Measurements from ENCODE around the gene PRKCE. TPM values are rescaled to one million over a fixed set of nuclear protein-coding genes. Genes with fewer than 3 reads are reported as not detected.

PRKCE gene
- total RNA-seq, 1 donor from 2014 or later: 24.2 TPM

DNA sequence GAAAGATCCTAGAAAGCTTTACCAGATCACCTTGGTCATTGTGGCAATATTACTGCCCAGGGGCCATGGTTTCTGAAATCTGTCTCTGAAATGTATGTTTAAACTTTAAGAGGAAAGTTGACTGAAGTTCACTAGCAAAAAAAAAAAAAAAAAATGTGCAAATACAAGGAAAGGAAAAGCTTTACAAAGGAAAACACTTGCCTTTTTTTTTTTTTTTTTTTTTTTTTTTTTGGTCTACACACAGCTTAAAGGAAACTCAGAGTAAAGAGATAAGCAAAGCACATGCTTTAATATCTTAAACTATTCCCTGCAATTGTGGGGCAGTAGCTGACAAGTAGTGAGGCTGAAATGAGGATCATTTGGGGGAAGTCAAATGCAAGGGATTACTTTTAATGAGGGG, 471.5 kb downstream of the PRKCE start:
- no peak for TF ChIP-seq CTCF (IDR thresholded peaks at IDR 0.05; ENCODE audit: unreplicated experiment)
- no peak for DNase-seq (ENCODE audit: low spot score)
- Mint-ChIP-seq H3K27me3 (ENCODE audit: unreplicated experiment) (no peaks in the 10 kb centered on the region), H3K4me3 (ENCODE audit: unreplicated experiment) (no peak overlapping the region), H3K4me1 (ENCODE audit: unreplicated experiment) (peaks cover 41% of the 10 kb centered on the region), H3K9me3 (ENCODE audit: unreplicated experiment) (no peaks in the 10 kb centered on the region), H3K27ac (ENCODE audit: unreplicated experiment) (peak overlapping the region; percentile 53), H3K36me3 (ENCODE audit: low read depth, unreplicated experiment) (no peaks in the 10 kb centered on the region)

GRCh38 chr2:46125798-46126197, 474.3 kb downstream of the PRKCE start:
- H3K36me3 Mint-ChIP-seq (ENCODE audit: low read depth, unreplicated experiment): no peaks in the 10 kb centered on the region
- no peak overlapping the region for H3K27ac Mint-ChIP-seq (ENCODE audit: unreplicated experiment)
- no peak for TF ChIP-seq CTCF (IDR thresholded peaks at IDR 0.05; ENCODE audit: unreplicated experiment)
- H3K4me1 Mint-ChIP-seq (ENCODE audit: unreplicated experiment): peaks cover 25% of the 10 kb centered on the region
- no peaks in the 10 kb centered on the region for H3K27me3 Mint-ChIP-seq (ENCODE audit: unreplicated experiment)
- no peak for DNase-seq (ENCODE audit: low spot score)
- H3K4me3 Mint-ChIP-seq (ENCODE audit: unreplicated experiment): no peak overlapping the region
- no peaks in the 10 kb centered on the region for H3K9me3 Mint-ChIP-seq (ENCODE audit: unreplicated experiment)

- Mint-ChIP-seq H3K4me1 (ENCODE audit: unreplicated experiment) (peaks cover 17% of the 10 kb centered on the region), H3K27ac (ENCODE audit: unreplicated experiment) (no peak overlapping the region), H3K27me3 (ENCODE audit: unreplicated experiment) (no peaks in the 10 kb centered on the region), H3K4me3 (ENCODE audit: unreplicated experiment) (no peak overlapping the region), H3K36me3 (ENCODE audit: low read depth, unreplicated experiment) (no peaks in the 10 kb centered on the region), H3K9me3 (ENCODE audit: unreplicated experiment) (no peaks in the 10 kb centered on the region)
- DNase-seq (ENCODE audit: low spot score): no peak
- TF ChIP-seq CTCF (IDR thresholded peaks at IDR 0.05; ENCODE audit: unreplicated experiment): no peak
Observed at GRCh38 chr2:46126571-46126970, 475.1 kb downstream of the PRKCE start.

DNA sequence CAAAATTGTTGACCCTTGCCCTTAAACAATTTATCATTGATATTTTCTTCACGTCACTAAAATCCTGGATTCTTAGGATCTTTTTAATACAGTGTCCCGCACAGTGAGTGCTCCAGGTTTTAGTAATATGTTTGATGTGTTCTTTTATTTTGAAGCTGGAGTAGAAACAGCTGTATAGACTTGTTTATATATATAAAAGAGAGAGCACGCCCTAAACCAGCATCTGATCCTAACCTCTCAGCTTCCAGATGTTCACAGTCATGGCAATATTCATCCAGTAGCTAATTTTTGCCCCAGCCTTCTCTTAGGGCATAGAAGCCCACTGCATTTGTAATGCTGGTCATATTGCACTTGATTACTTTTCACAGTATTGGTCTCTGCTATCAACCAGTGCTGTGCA, 475.7 kb downstream of the PRKCE start:
- H3K27me3 Mint-ChIP-seq (ENCODE audit: unreplicated experiment): no peaks in the 10 kb centered on the region
- H3K9me3 Mint-ChIP-seq (ENCODE audit: unreplicated experiment): no peaks in the 10 kb centered on the region
- H3K36me3 Mint-ChIP-seq (ENCODE audit: low read depth, unreplicated experiment): no peaks in the 10 kb centered on the region
- peaks cover 14% of the 10 kb centered on the region for H3K4me1 Mint-ChIP-seq (ENCODE audit: unreplicated experiment)
- TF ChIP-seq CTCF (IDR thresholded peaks at IDR 0.05; ENCODE audit: unreplicated experiment): no peak
- no peak for DNase-seq (ENCODE audit: low spot score)
- no peak overlapping the region for H3K27ac Mint-ChIP-seq (ENCODE audit: unreplicated experiment)
- no peak overlapping the region for H3K4me3 Mint-ChIP-seq (ENCODE audit: unreplicated experiment)

DNA sequence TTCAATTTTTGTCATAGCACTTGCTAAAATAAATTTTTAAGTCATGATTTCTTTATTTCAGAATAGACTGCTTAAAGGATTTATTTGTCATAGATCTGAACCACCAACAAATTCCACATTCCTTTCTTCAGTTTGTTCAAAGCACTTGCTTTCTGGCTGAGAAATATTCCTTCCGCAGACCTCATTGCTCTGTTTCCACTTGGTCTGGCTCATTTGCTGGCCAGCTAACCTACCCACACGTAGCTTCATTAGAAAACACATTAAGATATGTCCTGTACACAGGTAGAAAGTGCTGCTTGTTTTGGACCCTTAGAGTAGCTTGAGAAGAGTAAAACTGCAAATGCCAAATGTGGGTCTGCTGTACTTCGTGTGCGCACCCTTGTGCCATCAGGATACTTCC, 479.0 kb downstream of the PRKCE start:
- Mint-ChIP-seq H3K27me3 (ENCODE audit: unreplicated experiment) (no peaks in the 10 kb centered on the region), H3K4me1 (ENCODE audit: unreplicated experiment) (peaks cover 10% of the 10 kb centered on the region), H3K9me3 (ENCODE audit: unreplicated experiment) (no peaks in the 10 kb centered on the region), H3K36me3 (ENCODE audit: low read depth, unreplicated experiment) (no peaks in the 10 kb centered on the region), H3K4me3 (ENCODE audit: unreplicated experiment) (no peak overlapping the region), H3K27ac (ENCODE audit: unreplicated experiment) (no peak overlapping the region)
- no peak for DNase-seq (ENCODE audit: low spot score)
- TF ChIP-seq CTCF (IDR thresholded peaks at IDR 0.05; ENCODE audit: unreplicated experiment): no peak

Measured in endothelial cell (in vitro differentiated cells).